Neuronal stem cell (in vitro differentiated cells): ENCODE results near the gene HINT3.

Experiments used
- DNase-seq: peaks from one replicate; pipeline ENCODE4 v3.0.0-alpha.2; 2013; ENCODE audit warnings: low spot score
- H2AFZ ChIP-seq: one replicate; pipeline ENCODE4 v1.6.1; 2013; ENCODE audit warnings: mild to moderate bottlenecking, low read length, inconsistent platforms
- H2AK5ac ChIP-seq: 2 replicates; pipeline ENCODE4 v1.6.1; 2013; ENCODE audit warnings: low read depth, mild to moderate bottlenecking, inconsistent platforms, low read length, moderate library complexity, mixed read lengths
- H2BK120ac ChIP-seq: 2 replicates; pipeline ENCODE4 v1.6.1; 2013; ENCODE audit warnings: low read depth, mild to moderate bottlenecking, inconsistent platforms, low read length, moderate library complexity, mixed read lengths
- H2BK12ac ChIP-seq: one replicate; pipeline ENCODE4 v1.6.1; 2013; ENCODE audit warnings: low read length, inconsistent platforms
- H2BK15ac ChIP-seq: 2 replicates; pipeline ENCODE4 v1.6.1; 2013; ENCODE audit warnings: mild to moderate bottlenecking, low read length, inconsistent platforms, mixed read lengths
- H2BK5ac ChIP-seq: one replicate; pipeline ENCODE4 v1.6.1; 2013; ENCODE audit warnings: inconsistent platforms, mild to moderate bottlenecking, low read length, moderate library complexity
- H3K14ac ChIP-seq: one replicate; pipeline ENCODE4 v1.6.1; 2013; ENCODE audit warnings: low read length, inconsistent platforms
- H3K18ac ChIP-seq: 2 replicates; pipeline ENCODE4 v1.6.1; 2013; ENCODE audit warnings: low read length, inconsistent platforms
- H3K23ac ChIP-seq: 2 replicates; pipeline ENCODE4 v1.6.1; 2013; ENCODE audit warnings: low read depth, mild to moderate bottlenecking, mixed read lengths, low read length, inconsistent platforms; ENCODE audit not compliant: poor library complexity
- H3K27ac ChIP-seq: replicated peaks from 3 replicates; pipeline ENCODE4 v1.5.1; 2013; ENCODE audit warnings: low read length, inconsistent platforms
- H3K27me3 ChIP-seq, 3 experiments: 2 replicates each; pipeline ENCODE4 v1.6.1; 2013; ENCODE audit warnings: low read length in 3 of 3, mild to moderate bottlenecking in 2 of 3, inconsistent platforms in 1 of 3, low read depth in 1 of 3, mixed read lengths in 1 of 3, moderate library complexity in 1 of 3; ENCODE audit not compliant: control insufficient read depth in 3 of 3, insufficient read depth in 3 of 3
- H3K36me3 ChIP-seq, 2 donors: replicated peaks in 1 of 2; 2 replicates each; pipeline ENCODE4 v1.6.1; 2013; ENCODE audit warnings: low read length in 2 of 2; ENCODE audit not compliant: control insufficient read depth in 2 of 2, insufficient read depth in 2 of 2
- H3K4ac ChIP-seq: 2 replicates; pipeline ENCODE4 v1.6.1; 2013; ENCODE audit warnings: inconsistent platforms, mild to moderate bottlenecking, low read length, moderate library complexity
- H3K4me1 ChIP-seq, 2 donors: 1 replicate in 1 of 2; 2 replicates in 1 of 2; pipeline ENCODE4 v1.6.1; 2013; ENCODE audit warnings: low read length in 2 of 2, low read depth in 1 of 2; ENCODE audit not compliant: control insufficient read depth in 2 of 2, insufficient read depth in 1 of 2
- H3K4me2 ChIP-seq: one replicate; pipeline ENCODE4 v1.6.1; 2013; ENCODE audit warnings: mild to moderate bottlenecking, low read length, inconsistent platforms; ENCODE audit not compliant: insufficient read depth, poor library complexity, severe bottlenecking
- H3K4me3 ChIP-seq, 2 donors: 2 replicates each; pipeline ENCODE4 v1.5.1; 2013; ENCODE audit warnings: low read length in 2 of 2, mild to moderate bottlenecking in 2 of 2, inconsistent platforms in 1 of 2, moderate library complexity in 1 of 2
- H3K79me1 ChIP-seq: one replicate; pipeline ENCODE4 v1.6.1; 2013; ENCODE audit warnings: low read depth, mild to moderate bottlenecking, inconsistent platforms, low read length, moderate library complexity
- H3K9ac ChIP-seq: one replicate; pipeline ENCODE4 v1.6.1; 2013; ENCODE audit warnings: mild to moderate bottlenecking, low read depth, low read length, inconsistent platforms; ENCODE audit not compliant: poor library complexity
- H3K9me3 ChIP-seq, 2 donors: replicated peaks in 1 of 2; 2 replicates each; pipeline versions ENCODE3 to v1.6.1; 2013; ENCODE audit warnings: low read length in 2 of 2, mild to moderate bottlenecking in 2 of 2, inconsistent platforms in 1 of 2, low read depth in 1 of 2, mixed read lengths in 1 of 2, moderate library complexity in 1 of 2; ENCODE audit not compliant: control insufficient read depth in 2 of 2, insufficient read depth in 1 of 2
- H4K8ac ChIP-seq: one replicate; pipeline ENCODE4 v1.6.1; 2013; ENCODE audit warnings: low read depth, mild to moderate bottlenecking, inconsistent platforms, low read length, moderate library complexity
- H4K91ac ChIP-seq: one replicate; pipeline ENCODE4 v1.6.1; 2013; ENCODE audit warnings: low read length, low read depth, mild to moderate bottlenecking, inconsistent platforms; ENCODE audit not compliant: poor library complexity
- WGBS, 2 donors: extraction: QIAGEN DNeasy Blood & Tissue Kit; methylation state at CpG; one replicate each; pipeline ENCODE4 v1.1.7; 2013; ENCODE audit warnings: missing lambda C conversion rate in 2 of 2, mixed read lengths in 1 of 2; ENCODE audit not compliant: insufficient read length in 2 of 2, insufficient replicate concordance in 1 of 2; ENCODE audit errors: extremely low coverage in 2 of 2; 5-methylcytosine and 5-hydroxymethylcytosine counted together

Gene HINT3

DNA sequence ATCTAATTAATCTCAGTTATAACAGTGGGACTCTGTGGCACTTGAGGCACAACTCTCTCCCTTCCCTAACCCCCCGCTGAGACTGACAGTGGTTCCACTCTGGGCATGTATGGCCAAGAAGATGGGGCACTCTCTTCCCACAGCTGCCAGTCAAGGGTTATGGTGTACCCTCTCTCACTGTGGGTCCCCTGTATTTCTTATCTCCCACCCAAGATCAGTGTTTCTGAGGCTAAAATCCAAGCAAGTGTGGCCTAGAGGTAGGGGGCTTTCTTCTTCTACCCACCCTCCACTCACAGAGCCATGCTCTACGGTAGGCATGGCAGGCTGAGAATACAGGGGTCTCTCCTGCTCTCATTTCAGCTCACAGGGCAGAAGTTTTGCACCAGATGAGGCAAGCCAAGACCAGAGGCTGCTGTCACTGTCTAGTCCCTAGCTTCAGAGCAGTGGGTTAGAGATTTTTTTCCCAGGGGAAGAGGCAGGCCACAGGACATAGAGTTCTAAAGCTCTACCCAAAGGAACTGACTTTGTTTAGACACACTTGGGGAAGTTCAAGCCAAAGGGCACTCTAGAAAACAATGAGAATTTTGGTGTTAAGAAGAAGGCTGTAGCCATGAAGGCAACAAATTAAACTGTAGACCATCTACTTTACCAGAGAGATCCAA, 31.7 kb upstream of the HINT3 start:
- Histone ChIP-seq H3K4me3 (no peak overlapping the region), H3K79me1 (no peaks in the 10 kb centered on the region), H2AK5ac (no peak overlapping the region), H3K27me3 (no peaks in the 10 kb centered on the region), H3K36me3 (no peaks in the 10 kb centered on the region), H4K8ac (no peak overlapping the region), H3K23ac (no peak overlapping the region), H2BK120ac (no peak overlapping the region), H3K4me1 (no peaks in the 10 kb centered on the region), H3K9ac (no peak overlapping the region), H4K91ac (no peak overlapping the region), H2BK15ac (no peak overlapping the region), H3K9me3 (no peaks in the 10 kb centered on the region), H3K14ac (no peak overlapping the region), H3K18ac (no peak overlapping the region), H3K4ac (no peak overlapping the region), H2BK5ac (no peak overlapping the region), H3K4me2 (no peak overlapping the region), H3K27ac (no peak overlapping the region), H2AFZ (no peak overlapping the region), H2BK12ac (no peak overlapping the region)
- WGBS, 2 donors: no CpG with 5 or more reads among the region's 2 CpGs
- DNase-seq: no peak

- H4K8ac ChIP-seq: no peak overlapping the region
- no peak overlapping the region for H4K91ac ChIP-seq
- H3K27ac ChIP-seq: no peak overlapping the region
- H2BK5ac ChIP-seq: no peak overlapping the region
- H3K9me3 ChIP-seq: no peaks in the 10 kb centered on the region
- no peak overlapping the region for H2BK15ac ChIP-seq
- no peak overlapping the region for H2BK120ac ChIP-seq
- H3K4me3 ChIP-seq: no peak overlapping the region
- DNase-seq: no peak
- H2BK12ac ChIP-seq: no peak overlapping the region
- no peak overlapping the region for H3K4ac ChIP-seq
- H2AK5ac ChIP-seq: no peak overlapping the region
- no peak overlapping the region for H3K14ac ChIP-seq
- H3K27me3 ChIP-seq: no peaks in the 10 kb centered on the region
- no peak overlapping the region for H3K18ac ChIP-seq
- H3K23ac ChIP-seq: no peak overlapping the region
- H3K79me1 ChIP-seq: no peaks in the 10 kb centered on the region
- H3K4me1 ChIP-seq: no peaks in the 10 kb centered on the region
- H3K9ac ChIP-seq: no peak overlapping the region
- no peaks in the 10 kb centered on the region for H3K36me3 ChIP-seq
- no peak overlapping the region for H2AFZ ChIP-seq
- no CpG with 5 or more reads among the region's 3 CpGs for WGBS, 2 donors
- no peak overlapping the region for H3K4me2 ChIP-seq
These were observed 29.9 kb upstream of the HINT3 start for GRCh38 chr6:125926711-125927110.

- no peak overlapping the region for H2BK120ac ChIP-seq
- H3K4me2 ChIP-seq: no peak overlapping the region
- no peaks in the 10 kb centered on the region for H3K4me1 ChIP-seq
- H3K36me3 ChIP-seq: no peaks in the 10 kb centered on the region
- peak overlapping the region; percentile 92 for H4K91ac ChIP-seq
- peak overlapping the region; percentile 22 for H2BK12ac ChIP-seq
- H2BK5ac ChIP-seq: no peak overlapping the region
- H3K14ac ChIP-seq: no peak overlapping the region
- no peaks in the 10 kb centered on the region for H3K9me3 ChIP-seq
- H3K4me3 ChIP-seq: no peak overlapping the region
- H3K9ac ChIP-seq: no peak overlapping the region
- no peak overlapping the region for H3K18ac ChIP-seq
- no CpG with 5 or more reads among the region's 7 CpGs for WGBS, 2 donors
- no peak for DNase-seq
- H2AFZ ChIP-seq: no peak overlapping the region
- no peaks in the 10 kb centered on the region for H3K79me1 ChIP-seq
- H2AK5ac ChIP-seq: no peak overlapping the region
- H3K27ac ChIP-seq: no peak overlapping the region
- H2BK15ac ChIP-seq: no peak overlapping the region
- no peaks in the 10 kb centered on the region for H3K27me3 ChIP-seq
- no peak overlapping the region for H3K23ac ChIP-seq
- no peak overlapping the region for H3K4ac ChIP-seq
- H4K8ac ChIP-seq: no peak overlapping the region
These were observed 28.8 kb upstream of the HINT3 start for GRCh38 chr6:125927761-125928160.

DNA sequence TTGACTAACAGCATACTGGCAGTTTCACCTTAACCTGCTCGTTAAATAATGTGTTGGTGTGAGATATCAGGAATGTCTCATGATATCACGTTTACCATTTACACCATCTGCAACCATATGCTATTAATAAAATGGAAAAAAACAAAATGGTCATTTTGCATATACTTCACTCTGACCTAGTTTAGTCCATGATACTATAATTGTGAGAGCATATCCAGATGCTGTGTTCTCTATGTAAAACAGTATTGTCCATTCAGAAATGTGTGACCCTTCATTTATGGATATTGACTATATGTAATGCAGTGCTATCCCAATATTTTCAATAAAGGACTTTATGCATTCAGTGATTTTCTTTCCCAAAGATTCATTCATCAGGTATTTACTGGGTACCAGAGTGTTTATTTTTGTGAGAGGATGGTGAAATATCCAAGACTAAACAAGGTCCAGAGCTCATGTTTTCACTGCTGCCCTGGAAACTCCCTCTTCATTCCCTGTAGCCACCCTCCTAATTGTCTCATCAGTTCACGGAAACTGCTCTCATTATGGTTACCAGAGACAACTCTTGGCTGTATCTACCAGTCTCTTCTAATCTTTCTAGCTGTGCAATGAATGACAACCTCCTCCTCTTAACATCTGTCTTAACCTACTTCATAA, 25.7 kb upstream of the HINT3 start:
- Histone ChIP-seq H3K79me1 (no peaks in the 10 kb centered on the region), H3K36me3 (no peaks in the 10 kb centered on the region), H2AFZ (no peak overlapping the region), H3K4me1 (no peaks in the 10 kb centered on the region), H2BK15ac (no peak overlapping the region), H3K9me3 (no peaks in the 10 kb centered on the region), H3K18ac (no peak overlapping the region), H2AK5ac (no peak overlapping the region), H4K91ac (no peak overlapping the region), H3K4me2 (no peak overlapping the region), H3K14ac (no peak overlapping the region), H3K27me3 (no peaks in the 10 kb centered on the region), H3K23ac (no peak overlapping the region), H3K27ac (no peak overlapping the region), H2BK12ac (no peak overlapping the region), H3K4me3 (no peak overlapping the region), H4K8ac (no peak overlapping the region), H3K9ac (no peak overlapping the region), H2BK120ac (no peak overlapping the region), H2BK5ac (no peak overlapping the region), H3K4ac (no peak overlapping the region)
- DNase-seq: no peak
- no CpG with 5 or more reads among the region's 3 CpGs for WGBS, 2 donors
